GM12874 (cell line): ENCODE data around the gene SLC12A2.

ENCODE experiments used
- TF ChIP-seq, protein P1 (sequence below): IDR thresholded peaks from 2 replicates; pipeline ENCODE4 v1.5.1; 2011; ENCODE audit warnings: low read depth, mild to moderate bottlenecking, control low read depth, low read length, moderate library complexity; ENCODE audit not compliant: insufficient read depth

SLC12A2 gene

DNA sequence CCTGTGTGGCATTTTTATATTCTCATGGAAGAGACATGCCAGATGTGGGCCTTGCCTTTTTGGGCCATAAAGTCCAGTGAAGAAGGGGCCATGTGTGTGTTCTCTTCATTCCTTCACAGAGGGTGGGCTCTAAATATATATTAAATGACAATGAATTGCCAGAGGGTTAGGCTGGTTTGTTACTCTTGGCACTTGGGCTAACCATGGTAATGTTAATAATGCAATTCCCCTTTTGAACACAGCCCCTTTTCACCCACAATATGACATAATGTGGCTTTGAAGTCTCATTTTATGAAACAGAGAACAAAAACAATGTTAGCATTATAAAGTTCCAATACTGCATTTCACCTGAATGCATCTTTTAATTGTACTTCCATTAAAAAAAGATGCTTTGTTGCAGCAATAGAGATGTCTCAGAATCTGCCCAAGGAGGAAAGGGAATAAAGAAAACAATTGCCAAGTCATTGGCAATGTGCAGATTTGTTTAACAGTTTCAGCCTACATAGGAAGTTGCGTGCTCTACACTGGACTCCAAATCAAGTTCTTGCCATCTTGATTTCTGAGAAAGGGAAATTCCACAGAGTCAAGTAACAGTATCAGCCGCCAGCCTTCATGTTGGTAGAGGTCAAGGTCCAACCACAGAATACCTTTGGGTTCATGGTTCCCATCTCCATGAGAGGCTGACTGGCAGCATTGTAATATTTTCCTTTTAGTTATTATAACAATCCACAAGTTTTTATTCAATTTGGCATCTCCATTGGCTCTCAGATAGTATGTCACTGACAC, 141.9 kb downstream of the SLC12A2 start:
- TF ChIP-seq, protein P1, sequence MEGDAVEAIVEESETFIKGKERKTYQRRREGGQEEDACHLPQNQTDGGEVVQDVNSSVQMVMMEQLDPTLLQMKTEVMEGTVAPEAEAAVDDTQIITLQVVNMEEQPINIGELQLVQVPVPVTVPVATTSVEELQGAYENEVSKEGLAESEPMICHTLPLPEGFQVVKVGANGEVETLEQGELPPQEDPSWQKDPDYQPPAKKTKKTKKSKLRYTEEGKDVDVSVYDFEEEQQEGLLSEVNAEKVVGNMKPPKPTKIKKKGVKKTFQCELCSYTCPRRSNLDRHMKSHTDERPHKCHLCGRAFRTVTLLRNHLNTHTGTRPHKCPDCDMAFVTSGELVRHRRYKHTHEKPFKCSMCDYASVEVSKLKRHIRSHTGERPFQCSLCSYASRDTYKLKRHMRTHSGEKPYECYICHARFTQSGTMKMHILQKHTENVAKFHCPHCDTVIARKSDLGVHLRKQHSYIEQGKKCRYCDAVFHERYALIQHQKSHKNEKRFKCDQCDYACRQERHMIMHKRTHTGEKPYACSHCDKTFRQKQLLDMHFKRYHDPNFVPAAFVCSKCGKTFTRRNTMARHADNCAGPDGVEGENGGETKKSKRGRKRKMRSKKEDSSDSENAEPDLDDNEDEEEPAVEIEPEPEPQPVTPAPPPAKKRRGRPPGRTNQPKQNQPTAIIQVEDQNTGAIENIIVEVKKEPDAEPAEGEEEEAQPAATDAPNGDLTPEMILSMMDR = no peak

DNA sequence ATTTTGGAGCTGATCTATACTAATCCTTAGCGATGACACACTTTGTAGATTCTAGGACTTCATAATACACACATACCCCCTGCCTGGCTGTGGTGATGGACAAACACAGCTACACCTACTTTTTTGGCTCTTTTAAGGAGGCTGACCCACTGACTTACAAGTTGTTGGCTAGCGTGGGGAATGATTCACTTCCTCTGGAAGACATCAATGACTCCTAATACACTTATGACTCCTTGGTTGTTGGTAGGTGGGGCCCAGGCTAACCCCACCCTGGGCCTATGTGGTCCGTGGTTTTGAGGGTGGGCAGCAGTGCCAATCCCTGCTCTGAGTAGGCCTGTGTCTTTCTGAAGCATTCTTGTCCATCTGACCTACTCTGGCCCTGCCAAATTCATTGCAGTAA, 144.4 kb downstream of the SLC12A2 start:
- TF ChIP-seq, protein P1 = no peak

DNA sequence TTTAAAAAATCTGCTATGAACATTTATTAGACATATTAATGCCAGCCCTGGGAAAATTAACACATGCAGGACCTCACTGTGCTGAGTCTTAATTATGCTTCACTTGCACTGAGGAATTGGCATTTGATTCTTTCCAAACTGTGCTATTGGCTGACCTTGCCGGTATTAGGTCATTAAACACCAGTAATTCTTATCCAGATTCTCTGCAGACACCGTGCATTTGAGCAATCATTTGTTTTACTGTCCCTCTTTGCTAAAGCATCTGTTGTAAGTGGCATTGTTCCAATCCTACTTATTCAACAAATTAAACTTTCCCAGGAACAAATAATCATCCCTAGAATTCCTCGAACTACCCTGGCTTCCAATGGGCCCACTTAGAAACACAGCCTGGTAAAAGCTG, 145.0 kb downstream of the SLC12A2 start:
- TF ChIP-seq, protein P1 = no peak

DNA sequence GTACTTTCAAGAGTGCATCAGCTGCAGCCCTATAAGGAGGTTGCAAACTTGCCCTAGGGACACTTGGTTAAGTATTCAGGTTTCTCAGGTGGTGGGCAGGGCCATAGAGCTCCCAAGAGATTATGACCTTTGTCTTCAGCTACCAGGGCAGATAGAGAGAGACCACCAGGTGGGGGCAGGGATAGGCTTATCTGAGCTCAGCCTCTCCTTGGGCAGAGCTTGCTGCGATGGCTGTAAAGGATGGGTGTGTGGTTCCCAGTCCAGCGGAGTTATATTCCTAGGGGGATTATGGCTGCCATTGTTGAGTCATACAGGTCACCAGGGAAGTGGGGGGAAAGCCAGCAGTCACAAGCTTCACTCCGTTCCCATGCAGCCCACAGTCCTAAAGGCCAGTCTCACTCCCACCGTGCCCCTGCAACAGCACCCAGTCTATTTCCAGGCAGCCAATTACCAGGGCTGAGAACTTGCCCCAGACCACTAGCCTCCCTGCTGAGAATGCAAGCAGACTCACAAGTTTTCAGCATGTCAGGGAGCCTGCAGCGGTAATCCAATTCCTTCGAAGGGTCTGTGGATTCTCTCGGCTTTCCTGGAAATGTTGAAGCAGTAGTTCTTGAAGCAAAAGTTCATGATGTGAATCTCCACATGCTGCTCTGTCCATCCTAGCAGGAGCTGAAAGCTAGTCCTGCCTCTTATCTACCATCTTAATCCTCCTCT, 151.5 kb downstream of the SLC12A2 start:
- TF ChIP-seq, protein P1 = no peak

DNA sequence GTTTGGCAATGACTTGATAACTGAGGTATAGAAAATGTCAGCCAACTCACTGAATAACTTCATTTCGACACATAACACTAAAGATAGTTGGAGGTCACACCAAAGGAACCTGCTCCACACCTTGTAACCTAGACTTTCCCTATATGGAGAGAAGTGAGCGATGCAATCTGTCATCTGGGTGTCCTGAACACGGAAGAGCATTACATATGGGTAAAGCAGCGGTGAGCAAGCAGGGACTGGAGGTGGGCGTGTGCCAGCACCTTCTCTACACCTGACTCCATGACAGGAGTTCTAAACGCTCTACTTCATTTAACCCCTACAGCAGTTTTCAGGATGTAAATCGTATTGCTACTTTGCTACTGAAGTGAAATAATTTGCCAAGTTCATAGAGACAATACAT, 152.8 kb downstream of the SLC12A2 start:
- TF ChIP-seq, protein P1 = no peak

DNA sequence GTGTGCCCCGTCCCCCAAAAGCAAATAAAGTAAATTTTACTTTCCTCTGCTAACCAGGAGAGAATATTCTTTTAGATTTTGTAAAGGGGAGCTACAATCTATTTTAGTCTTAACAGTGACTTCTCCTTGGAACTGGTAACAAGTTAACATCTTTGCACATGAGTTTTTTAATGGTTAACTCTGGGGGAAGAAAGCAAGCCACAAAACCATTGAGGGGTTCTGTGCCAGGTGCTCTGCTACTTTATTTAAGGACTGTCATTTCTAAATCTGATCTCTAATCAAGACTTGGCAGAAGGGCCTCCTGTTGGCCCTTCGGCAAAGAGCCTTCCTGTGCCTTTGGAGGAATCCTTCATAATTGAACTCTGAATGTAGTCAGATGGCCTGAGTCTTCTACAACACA, 153.4 kb downstream of the SLC12A2 start:
- TF ChIP-seq, protein P1 = no peak

DNA sequence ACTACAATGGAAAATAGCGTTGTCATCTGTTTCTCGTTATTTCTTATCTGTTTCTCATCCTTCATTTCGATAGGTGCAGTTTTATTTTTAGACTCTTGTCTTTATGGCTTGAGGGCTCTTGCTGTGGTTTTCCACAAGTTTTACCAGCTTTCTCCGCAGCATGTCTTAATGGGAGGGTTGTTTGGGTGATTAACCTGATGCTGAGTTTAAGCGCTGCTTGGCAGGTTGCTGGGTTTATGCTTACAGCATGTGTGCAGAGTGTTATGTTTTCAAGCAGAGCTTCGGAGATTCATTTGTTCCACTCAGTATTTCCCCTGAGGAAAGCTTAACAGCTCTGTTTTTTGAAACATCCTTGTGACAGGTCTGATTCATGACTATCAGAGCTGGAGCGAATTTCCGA, 154.0 kb downstream of the SLC12A2 start:
- TF ChIP-seq, protein P1 = no peak
